SK-N-SH (cell line): ENCODE data around the gene KHNYN.

Experiments used
- CTCF ChIP-seq: fragments of 200-600 bp; sonication (generic); IDR thresholded peaks from 2 replicates; pipeline ENCODE4 v1.6.1; 2017; ENCODE audit warnings: antibody characterized with exemption, mild to moderate bottlenecking, moderate library complexity
- FOXM1 ChIP-seq: IDR thresholded peaks from 2 replicates; pipeline ENCODE4 v1.4.0; 2012; ENCODE audit warnings: low read depth, mild to moderate bottlenecking
- GATA2 ChIP-seq: sonication (generic); formaldehyde crosslinking; IDR thresholded peaks from 2 replicates; pipeline ENCODE4 v1.5.0; 2020; ENCODE audit warnings: mild to moderate bottlenecking, missing genetic modification reagents
- MEF2A ChIP-seq: IDR thresholded peaks from 2 replicates; pipeline ENCODE4 v1.4.0; 2012; ENCODE audit warnings: low read depth, borderline replicate concordance
- NRF1 ChIP-seq: IDR thresholded peaks from 2 replicates; pipeline ENCODE4 v1.6.1; 2012; ENCODE audit warnings: low read depth, mild to moderate bottlenecking, low read length
- TCF12 ChIP-seq: IDR thresholded peaks from 2 replicates; pipeline ENCODE4 v1.4.0; 2012
- TEAD4 ChIP-seq: IDR thresholded peaks from 2 replicates; pipeline ENCODE4 v1.4.0; 2012; ENCODE audit warnings: mild to moderate bottlenecking, borderline replicate concordance; ENCODE audit not compliant: insufficient read depth
- YY1 ChIP-seq: IDR thresholded peaks from 2 replicates; pipeline ENCODE4 v1.4.0; 2012; ENCODE audit warnings: low read depth, mild to moderate bottlenecking

GRCh38 chr14:24439257-24439656 is 9.5 kb downstream of the KHNYN start:
- no peak for TF ChIP-seq MEF2A
- TF ChIP-seq YY1 = no peak
- TF ChIP-seq TCF12 = no peak
- TF ChIP-seq CTCF = no peak
- TF ChIP-seq GATA2 (CRISPR knock-in tag) = no peak
- TF ChIP-seq NRF1 = no peak
- no peak for TF ChIP-seq FOXM1
- TF ChIP-seq TEAD4 = no peak
